ENCODE results near the gene AMOTL2.

- TF ChIP-seq CTCF (IDR thresholded peaks at IDR 0.05): peak; percentile 100
- peak; percentile 66 to 80 (median 73) for TF ChIP-seq POLR2AphosphoS5 (IDR thresholded peaks at IDR 0.05)
Observed at GRCh38 chr3:134308350-134308891, 65.8 kb downstream of the AMOTL2 start.
